Left lung (tissue), 10 donors: ENCODE results near the gene DDX28. TPM values are rescaled to one million over a fixed set of nuclear protein-coding genes. Genes with fewer than 3 reads are reported as not detected.

Experiments
- ATAC-seq: fragments of 200-7000 bp; cut with Tn5 transposase; one replicate; pipeline ENCODE4 v1.9.1; 2020; ENCODE audit warnings: moderate library complexity
- DNase-seq, 4 donors: peaks; one replicate each; pipeline ENCODE4 v3.0.0-alpha.2; 2013 to 2020
- H3K27ac ChIP-seq, 2 donors: fragments of 200-600 bp; sonication (generic) in 1 of 2; one replicate each; pipeline versions ENCODE4 v1.5.0 to v1.8.0; 2020 to 2021
- H3K27me3 ChIP-seq, 2 donors: fragments of 200-600 bp; sonication (generic) in 1 of 2; one replicate each; pipeline versions ENCODE4 v1.5.0 to v1.8.0; 2020 to 2021
- H3K36me3 ChIP-seq, 2 donors: fragments of 200-600 bp; sonication (generic) in 1 of 2; one replicate each; pipeline versions ENCODE4 v1.5.0 to v1.8.0; 2020 to 2021
- H3K4me1 ChIP-seq, 2 donors: fragments of 200-600 bp; one replicate each; pipeline ENCODE4 v1.8.0; 2021
- H3K4me3 ChIP-seq, 2 donors: fragments of 200-600 bp; sonication (generic) in 1 of 2; one replicate each; pipeline versions ENCODE4 v1.5.0 to v1.8.0; 2020 to 2021; ENCODE audit warnings: mild to moderate bottlenecking in 1 of 2
- H3K9me3 ChIP-seq, 2 donors: fragments of 200-600 bp; sonication (generic) in 1 of 2; one replicate each; pipeline versions ENCODE4 v1.5.0 to v1.8.0; 2020 to 2021
- intact Hi-C, 2 donors: fragments of 100-400 bp; cut with DNase I; formaldehyde crosslinking; loops; one replicate each; pipeline versions ENCODE4 v1.11.2 to v1.14.2; 2022
- polyA plus RNA-seq, 6 donors: library from polyadenylated mRNA; unstranded; fragments of 120-200 nt; gene quantifications; one replicate each; pipeline ENCODE4 v1.2.1, GENCODE V29; 2013; ENCODE audit not compliant: insufficient read length in 6 of 6
- total RNA-seq, 2 donors: library from RNA; stranded (reverse); fragmentation: NEBNext Ultra II Directional; extraction: Animal tissue kit (Norgen Biotek cat#: 25700); gene quantifications; one replicate each; pipeline ENCODE4 v1.2.1, GENCODE V29; 2021
- TF ChIP-seq, protein P1 (sequence below), 2 donors: fragments of 200-600 bp; sonication (generic) in 1 of 2; IDR thresholded peaks; one replicate each; pipeline versions ENCODE4 v1.5.0 to v1.8.0; 2021; ENCODE audit warnings: antibody characterized with exemption in 2 of 2
- donor health status: DM: no; HTN: yes; CAD: no.
- donor health status: DM: no; HTN: no; CAD: no.

Gene DDX28
- total and polyA plus RNA-seq, 8 donors = 5.1 to 10.5 (median 6.8) TPM

- Histone ChIP-seq H3K4me1 (peaks cover 9 to 40% of the 10 kb centered on the region in 2 donors), H3K4me3 (no peak overlapping the region), H3K36me3 (peaks cover 0 to 4% of the 10 kb centered on the region in 2 donors), H3K27me3 (no peaks in the 10 kb centered on the region), H3K9me3 (no peaks in the 10 kb centered on the region), H3K27ac (no peak overlapping the region)
- intact Hi-C loops = no loop called here
- no peak for ATAC-seq
- TF ChIP-seq, protein P1, sequence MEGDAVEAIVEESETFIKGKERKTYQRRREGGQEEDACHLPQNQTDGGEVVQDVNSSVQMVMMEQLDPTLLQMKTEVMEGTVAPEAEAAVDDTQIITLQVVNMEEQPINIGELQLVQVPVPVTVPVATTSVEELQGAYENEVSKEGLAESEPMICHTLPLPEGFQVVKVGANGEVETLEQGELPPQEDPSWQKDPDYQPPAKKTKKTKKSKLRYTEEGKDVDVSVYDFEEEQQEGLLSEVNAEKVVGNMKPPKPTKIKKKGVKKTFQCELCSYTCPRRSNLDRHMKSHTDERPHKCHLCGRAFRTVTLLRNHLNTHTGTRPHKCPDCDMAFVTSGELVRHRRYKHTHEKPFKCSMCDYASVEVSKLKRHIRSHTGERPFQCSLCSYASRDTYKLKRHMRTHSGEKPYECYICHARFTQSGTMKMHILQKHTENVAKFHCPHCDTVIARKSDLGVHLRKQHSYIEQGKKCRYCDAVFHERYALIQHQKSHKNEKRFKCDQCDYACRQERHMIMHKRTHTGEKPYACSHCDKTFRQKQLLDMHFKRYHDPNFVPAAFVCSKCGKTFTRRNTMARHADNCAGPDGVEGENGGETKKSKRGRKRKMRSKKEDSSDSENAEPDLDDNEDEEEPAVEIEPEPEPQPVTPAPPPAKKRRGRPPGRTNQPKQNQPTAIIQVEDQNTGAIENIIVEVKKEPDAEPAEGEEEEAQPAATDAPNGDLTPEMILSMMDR (IDR thresholded peaks at IDR 0.05) = no peak
- no peak for DNase-seq
These were observed 33.0 kb downstream of the DDX28 start for GRCh38 chr16:67990018-67990386.

- TF ChIP-seq, protein P1 (IDR thresholded peaks at IDR 0.05) = no peak
- Histone ChIP-seq H3K27me3 (no peaks in the 10 kb centered on the region), H3K36me3 (peaks cover 0 to 4% of the 10 kb centered on the region in 2 donors), H3K9me3 (no peaks in the 10 kb centered on the region), H3K27ac (no peak overlapping the region), H3K4me1 (peaks cover 13 to 42% of the 10 kb centered on the region in 2 donors), H3K4me3 (no peak overlapping the region)
- DNase-seq = no peak
- no peak for ATAC-seq
- intact Hi-C loops = loop anchor here in 1 of 2 donors (10.0 kb wide), 1 partner anchor 55 kb away; no protein-coding TSS in a partner anchor
These were observed 33.6 kb downstream of the DDX28 start for GRCh38 chr16:67989322-67990017.

GRCh38 chr16:67988675-67989074 lies 34.4 kb downstream of the DDX28 start:
- TF ChIP-seq, protein P1 (IDR thresholded peaks at IDR 0.05) = no peak

DNA sequence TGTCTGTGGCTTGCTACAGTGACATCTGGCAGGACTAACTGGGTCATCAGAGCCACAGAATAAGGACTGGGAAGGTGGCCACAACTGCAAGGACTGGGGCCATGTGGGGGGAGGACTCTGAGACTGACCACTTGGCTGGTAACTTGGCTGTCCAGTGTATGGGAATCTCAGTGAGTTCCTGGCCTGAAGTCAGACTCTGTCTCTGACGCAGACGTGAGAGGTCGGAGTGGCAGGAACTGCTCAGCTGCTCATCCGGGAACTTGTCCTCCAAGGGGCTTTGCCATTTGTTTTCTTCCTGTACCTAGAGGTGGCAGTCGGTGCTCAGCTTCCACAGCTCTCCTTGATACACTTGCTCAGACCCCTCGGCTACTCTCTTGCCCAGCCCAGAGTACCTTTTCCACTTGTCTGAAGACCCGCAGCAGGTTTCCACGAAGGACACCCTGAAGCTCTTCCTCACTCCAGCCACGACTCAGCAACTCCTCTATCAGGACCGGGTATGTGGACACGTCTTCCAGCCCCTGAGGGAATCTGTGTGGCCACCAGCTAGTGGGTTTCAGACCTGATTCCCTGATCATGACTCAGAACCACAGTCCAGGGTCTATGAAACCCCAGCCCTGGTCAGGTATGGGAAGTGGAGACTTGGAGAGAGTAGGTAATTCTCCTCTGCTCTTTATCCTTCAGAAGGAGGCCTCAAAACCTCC lies 35.4 kb downstream of the DDX28 start:
- H3K27ac ChIP-seq = peak overlapping the region in 1 of 2 donors; percentile 42
- intact Hi-C loops = loop anchor here in 1 of 2 donors (10.0 kb wide), 1 partner anchor 57 kb away; no protein-coding TSS in a partner anchor
- ATAC-seq = no peak

More at GRCh38 chr16:67988675-67989074, 34.4 kb downstream of the DDX28 start:
- H3K4me3 ChIP-seq = no peak overlapping the region
- no peak for DNase-seq
- ATAC-seq = no peak
- no peaks in the 10 kb centered on the region for H3K27me3 ChIP-seq
- H3K36me3 ChIP-seq = peaks cover 0 to 4% of the 10 kb centered on the region in 2 donors
- H3K4me1 ChIP-seq = peaks cover 13 to 43% of the 10 kb centered on the region in 2 donors
- intact Hi-C loops = loop anchor here in 1 of 2 donors (10.0 kb wide), 1 partner anchor 56 kb away; no protein-coding TSS in a partner anchor
- H3K9me3 ChIP-seq = no peaks in the 10 kb centered on the region
- no peak overlapping the region for H3K27ac ChIP-seq

More for the DNA sequence above, 35.4 kb downstream of the DDX28 start:
- Histone ChIP-seq H3K4me1 (peaks cover 4 to 40% of the 10 kb centered on the region in 2 donors), H3K4me3 (no peak overlapping the region), H3K36me3 (peaks cover 0 to 4% of the 10 kb centered on the region in 2 donors), H3K9me3 (no peaks in the 10 kb centered on the region), H3K27me3 (no peaks in the 10 kb centered on the region)
- TF ChIP-seq, protein P1 (IDR thresholded peaks at IDR 0.05) = no peak
- DNase-seq = no peak
